ENCODE results near the gene MADD. TPM values are rescaled to one million over a fixed set of nuclear protein-coding genes. Genes with fewer than 3 reads are reported as not detected.

Gene MADD
- total and polyA plus RNA-seq, 2 donors (not counting 3 experiments of a cell fraction or from before 2014, with no cell fraction given), result 35.3 to 36.8 TPM

- no peak overlapping the region for H3K4me2 ChIP-seq (ENCODE audit: insufficient read depth, low read length)
- H3K79me2 ChIP-seq (ENCODE audit: control insufficient read depth, insufficient read depth, low read length), result no peaks in the 10 kb centered on the region
- CTCF ChIA-PET, result interaction anchor here (1.0 kb wide), 1 partner anchor 67 kb away, joined by 3 read pairs; no protein-coding TSS in a partner anchor
- POLR2A ChIA-PET, result interaction anchor here (0.6 kb wide), 1 partner anchor 17 kb away, joined by 3 read pairs; no protein-coding TSS in a partner anchor
- no peak overlapping the region for H3K9ac ChIP-seq (replicated peaks; ENCODE audit: extremely low read depth, insufficient read depth, low read length)
- no peak overlapping the region for H3K4me3 ChIP-seq (replicated peaks in 1 of 3; ENCODE audit: insufficient read depth in 1 of 3, low read depth in 1 of 3, low read length in 3 of 3)
- peaks cover 34 to 67% of the 10 kb centered on the region in 2 experiments for H3K36me3 ChIP-seq (ENCODE audit: control insufficient read depth in 2 of 2, extremely low read depth in 1 of 2, insufficient read depth in 2 of 2, low read length in 2 of 2)
- BruUV-seq (replicated peaks), result no TSS peak
- no peak for TF ChIP-seq JUN (IDR thresholded peaks at IDR 0.05; ENCODE audit: borderline replicate concordance, insufficient read depth, insufficient read length, low read depth)
- TF ChIP-seq GATA2 (IDR thresholded peaks at IDR 0.05; ENCODE audit: insufficient read depth, insufficient read length, low read depth, low read length), result no peak
- no peak for TF ChIP-seq FOS (IDR thresholded peaks at IDR 0.05; ENCODE audit: borderline replicate concordance, insufficient read depth, low read length)
- TF ChIP-seq POLR2A (IDR thresholded peaks at IDR 0.05; ENCODE audit: low read depth, low read length), result no peak
- TF ChIP-seq MYC (IDR thresholded peaks at IDR 0.05; ENCODE audit: low read depth, low read length), result no peak
- TF ChIP-seq, protein P1, sequence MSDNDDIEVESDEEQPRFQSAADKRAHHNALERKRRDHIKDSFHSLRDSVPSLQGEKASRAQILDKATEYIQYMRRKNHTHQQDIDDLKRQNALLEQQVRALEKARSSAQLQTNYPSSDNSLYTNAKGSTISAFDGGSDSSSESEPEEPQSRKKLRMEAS (IDR thresholded peaks at IDR 0.05; ENCODE audit: insufficient read depth, insufficient read length), result no peak
- dilution Hi-C loops (cut with MboI; ENCODE audit: extremely low pct_ligation_motif_present, low sequenced_read_pairs) (no loop called here), intact Hi-C loops (cut with micrococcal nuclease) (no loop called here)
- H3K4me1 ChIP-seq (ENCODE audit: control insufficient read depth, extremely low read depth, insufficient read depth, low read length), result no peaks in the 10 kb centered on the region
- no peaks in the 10 kb centered on the region for H3K9me3 ChIP-seq (replicated peaks; ENCODE audit: control insufficient read depth, insufficient read depth, low read length)
- H3K27me3 ChIP-seq (ENCODE audit: control insufficient read depth in 2 of 2, insufficient read depth in 2 of 2, low read length in 2 of 2), result no peaks in the 10 kb centered on the region
- no peak for DNase-seq (ENCODE audit: low read depth, low spot score)
- no peak overlapping the region for H3K27ac ChIP-seq (ENCODE audit: insufficient read depth, low read depth, low read length)
- no peaks in the 10 kb centered on the region for H4K20me1 ChIP-seq (replicated peaks; ENCODE audit: control insufficient read depth, extremely low read depth, insufficient read depth, low read length)
- no peak overlapping the region for H2AFZ ChIP-seq (ENCODE audit: low read depth, low read length)
- no peak for FAIRE-seq
- H3K9me1 ChIP-seq (replicated peaks; ENCODE audit: control insufficient read depth, extremely low read depth, insufficient read depth, low read length), result no peaks in the 10 kb centered on the region
These were observed 18.1 kb downstream of the MADD start for GRCh38 chr11:47288066-47288465.

DNA sequence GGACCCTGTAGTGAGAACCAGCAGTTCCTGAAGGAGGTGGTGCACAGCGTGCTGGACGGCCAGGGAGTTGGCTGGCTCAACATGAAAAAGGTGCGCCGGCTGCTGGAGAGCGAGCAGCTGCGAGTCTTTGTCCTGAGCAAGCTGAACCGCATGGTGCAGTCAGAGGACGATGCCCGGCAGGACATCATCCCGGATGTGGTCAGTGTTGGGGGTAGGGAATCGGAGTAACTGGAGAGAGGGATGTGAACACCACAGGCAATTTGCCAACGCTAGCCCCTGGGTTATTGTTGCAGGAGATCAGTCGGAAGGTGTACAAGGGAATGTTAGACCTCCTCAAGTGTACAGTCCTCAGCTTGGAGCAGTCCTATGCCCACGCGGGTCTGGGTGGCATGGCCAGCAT is 19.9 kb downstream of the MADD start:
- no peak overlapping the region for H3K4me3 ChIP-seq (replicated peaks in 1 of 3; ENCODE audit: insufficient read depth in 1 of 3, low read depth in 1 of 3, low read length in 3 of 3)
- no peaks in the 10 kb centered on the region for H3K4me1 ChIP-seq (ENCODE audit: control insufficient read depth, extremely low read depth, insufficient read depth, low read length)
- no peaks in the 10 kb centered on the region for H4K20me1 ChIP-seq (replicated peaks; ENCODE audit: control insufficient read depth, extremely low read depth, insufficient read depth, low read length)
- BruUV-seq (replicated peaks), result no TSS peak
- intact Hi-C loops (cut with micrococcal nuclease) (no loop called here), dilution Hi-C loops (cut with MboI; ENCODE audit: extremely low pct_ligation_motif_present, low sequenced_read_pairs) (no loop called here)
- no peak for FAIRE-seq
- H3K9ac ChIP-seq (replicated peaks; ENCODE audit: extremely low read depth, insufficient read depth, low read length), result no peak overlapping the region
- peaks cover 32 to 61% of the 10 kb centered on the region in 2 experiments for H3K36me3 ChIP-seq (ENCODE audit: control insufficient read depth in 2 of 2, extremely low read depth in 1 of 2, insufficient read depth in 2 of 2, low read length in 2 of 2)
- POLR2A ChIA-PET, result no interaction called here
- no peak for DNase-seq (ENCODE audit: low read depth, low spot score)
- no peaks in the 10 kb centered on the region for H3K9me1 ChIP-seq (replicated peaks; ENCODE audit: control insufficient read depth, extremely low read depth, insufficient read depth, low read length)
- H3K27ac ChIP-seq (ENCODE audit: insufficient read depth, low read depth, low read length), result no peak overlapping the region
- no peaks in the 10 kb centered on the region for H3K9me3 ChIP-seq (replicated peaks; ENCODE audit: control insufficient read depth, insufficient read depth, low read length)
- H3K79me2 ChIP-seq (ENCODE audit: control insufficient read depth, insufficient read depth, low read length), result no peaks in the 10 kb centered on the region
- no peak overlapping the region for H3K4me2 ChIP-seq (ENCODE audit: insufficient read depth, low read length)
- no peak overlapping the region for H2AFZ ChIP-seq (ENCODE audit: low read depth, low read length)
- no peaks in the 10 kb centered on the region for H3K27me3 ChIP-seq (ENCODE audit: control insufficient read depth in 2 of 2, insufficient read depth in 2 of 2, low read length in 2 of 2)
- CTCF ChIA-PET, result interaction anchor here (1.0 kb wide), 1 partner anchor 65 kb away, joined by 3 read pairs; no protein-coding TSS in a partner anchor
- TF ChIP-seq POLR2AphosphoS5 (IDR thresholded peaks at IDR 0.05; ENCODE audit: insufficient read depth, low read depth, low read length), result no peak
- TF ChIP-seq MYC (IDR thresholded peaks at IDR 0.05; ENCODE audit: low read depth, low read length), result no peak
- TF ChIP-seq, protein P1 (IDR thresholded peaks at IDR 0.05; ENCODE audit: insufficient read depth, insufficient read length), result no peak
- no peak for TF ChIP-seq GATA2 (IDR thresholded peaks at IDR 0.05; ENCODE audit: insufficient read depth, insufficient read length, low read depth, low read length)
- TF ChIP-seq JUN (IDR thresholded peaks at IDR 0.05; ENCODE audit: borderline replicate concordance, insufficient read depth, insufficient read length, low read depth), result no peak
- no peak for TF ChIP-seq EZH2 (IDR thresholded peaks at IDR 0.05; ENCODE audit: borderline replicate concordance, low read depth, low read length, severe bottlenecking)
- no peak for TF ChIP-seq FOS (IDR thresholded peaks at IDR 0.05; ENCODE audit: borderline replicate concordance, insufficient read depth, low read length)
- no peak for TF ChIP-seq POLR2A (IDR thresholded peaks at IDR 0.05; ENCODE audit: low read depth, low read length)
- TF ChIP-seq CTCF (IDR thresholded peaks at IDR 0.05; ENCODE audit: extremely low read depth in 1 of 2, insufficient read depth in 1 of 2, low read depth in 1 of 2, low read length in 2 of 2), result no peak

Data from endothelial cell of umbilical vein (primary cell).